Measurements from ENCODE around the gene IL1RL2.

GRCh38 chr2:102217032-102217431 lies 30.2 kb downstream of the IL1RL2 start:
- TF ChIP-seq CTCF (IDR thresholded peaks at IDR 0.05; ENCODE audit: control extremely low read depth in 1 of 3, insufficient read depth in 1 of 3, low read depth in 1 of 3, low read length in 3 of 3) (no peak), RAD21 (IDR thresholded peaks at IDR 0.05 in 1 of 2, conservative IDR thresholded peaks at IDR 0.05 in 1 of 2; ENCODE audit: low read depth in 2 of 2, low read length in 2 of 2) (no peak), POLR2A (IDR thresholded peaks at IDR 0.05; ENCODE audit: control extremely low read depth in 1 of 2, low read depth in 2 of 2, low read length in 2 of 2) (no peak), USF2 (IDR thresholded peaks at IDR 0.05; ENCODE audit: low read length) (no peak), EZH2 (IDR thresholded peaks at IDR 0.05; ENCODE audit: low read depth, low read length, severe bottlenecking) (no peak), ATF3 (IDR thresholded peaks at IDR 0.05; ENCODE audit: insufficient read depth, low read depth, low read length) (no peak), HDAC6 (IDR thresholded peaks at IDR 0.05; ENCODE audit: low read depth, low read length) (no peak), HDAC2 (IDR thresholded peaks at IDR 0.05; ENCODE audit: borderline replicate concordance in 1 of 2, low read depth in 2 of 2, low read length in 2 of 2) (no peak), JUND (IDR thresholded peaks at IDR 0.05; ENCODE audit: low read length) (no peak), SIX5 (IDR thresholded peaks at IDR 0.05; ENCODE audit: low read depth, low read length) (no peak), GABPA (IDR thresholded peaks at IDR 0.05; ENCODE audit: borderline replicate concordance, insufficient read depth, low read length) (no peak)
